ENCODE measurements around the gene SLC17A9. TPM values are rescaled to one million over a fixed set of nuclear protein-coding genes. Genes with fewer than 3 reads are reported as not detected.

SLC17A9 gene
- total RNA-seq, 3 donors from 2014 or later, result 2.2 to 4.9 (median 2.7) TPM

- Histone ChIP-seq H3K27ac (no peak overlapping the region), H3K27me3 (peaks cover 0 to 5% of the 10 kb centered on the region in 2 donors), H3K9me3 (no peaks in the 10 kb centered on the region), H3K36me3 (no peaks in the 10 kb centered on the region), H3K4me3 (no peak overlapping the region), H3K4me1 (no peaks in the 10 kb centered on the region)
- no peak for DNase-seq (ENCODE audit: low spot score in 2 of 2)
- intact Hi-C loops (cut with DNase I; ENCODE audit: low total_unique reads), result no loop called here
- TF ChIP-seq POLR2AphosphoS5 (IDR thresholded peaks at IDR 0.05) (no peak), POLR2A (IDR thresholded peaks at IDR 0.05) (no peak), CTCF (IDR thresholded peaks at IDR 0.05) (no peak)
Measured at GRCh38 chr20:62966212-62967148, 14.0 kb downstream of the SLC17A9 start.

GRCh38 chr20:62967149-62967501, 14.6 kb downstream of the SLC17A9 start:
- TF ChIP-seq POLR2A (IDR thresholded peaks at IDR 0.05) (no peak), CTCF (IDR thresholded peaks at IDR 0.05) (no peak), POLR2AphosphoS5 (IDR thresholded peaks at IDR 0.05) (no peak)
- H3K36me3 ChIP-seq, result no peaks in the 10 kb centered on the region
- no peak overlapping the region for H3K4me3 ChIP-seq
- no peak overlapping the region for H3K27ac ChIP-seq
- no peaks in the 10 kb centered on the region for H3K9me3 ChIP-seq
- peaks cover 0 to 5% of the 10 kb centered on the region in 2 donors for H3K27me3 ChIP-seq
- no peak for DNase-seq (ENCODE audit: low spot score in 2 of 2)
- intact Hi-C loops (cut with DNase I; ENCODE audit: low total_unique reads), result no loop called here
- no peaks in the 10 kb centered on the region for H3K4me1 ChIP-seq

- H3K27me3 ChIP-seq, result peaks cover 0 to 9% of the 10 kb centered on the region in 2 donors
- H3K9me3 ChIP-seq, result no peaks in the 10 kb centered on the region
- no peak overlapping the region for H3K27ac ChIP-seq
- DNase-seq (ENCODE audit: low spot score in 2 of 2), result no peak
- intact Hi-C loops (cut with DNase I; ENCODE audit: low total_unique reads), result no loop called here
- no peaks in the 10 kb centered on the region for H3K36me3 ChIP-seq
- no peak for TF ChIP-seq CTCF (IDR thresholded peaks at IDR 0.05)
- no peak for TF ChIP-seq POLR2A (IDR thresholded peaks at IDR 0.05)
- no peak for TF ChIP-seq POLR2AphosphoS5 (IDR thresholded peaks at IDR 0.05)
- no peak overlapping the region for H3K4me3 ChIP-seq
- H3K4me1 ChIP-seq, result peaks cover 0 to 3% of the 10 kb centered on the region in 2 donors
Measured at GRCh38 chr20:62967628-62968351, 15.3 kb downstream of the SLC17A9 start.

GRCh38 chr20:62968378-62969178, 16.1 kb downstream of the SLC17A9 start:
- Histone ChIP-seq H3K36me3 (no peaks in the 10 kb centered on the region), H3K9me3 (no peaks in the 10 kb centered on the region), H3K27ac (no peak overlapping the region), H3K27me3 (peaks cover 0 to 16% of the 10 kb centered on the region in 2 donors), H3K4me3 (no peak overlapping the region), H3K4me1 (peaks cover 0 to 4% of the 10 kb centered on the region in 2 donors)
- no peak for TF ChIP-seq POLR2A (IDR thresholded peaks at IDR 0.05)
- no peak for TF ChIP-seq POLR2AphosphoS5 (IDR thresholded peaks at IDR 0.05)
- DNase-seq (ENCODE audit: low spot score in 2 of 2), result no peak
- intact Hi-C loops (cut with DNase I; ENCODE audit: low total_unique reads), result no loop called here

- no peaks in the 10 kb centered on the region for H3K36me3 ChIP-seq
- H3K27me3 ChIP-seq, result peaks cover 0 to 21% of the 10 kb centered on the region in 2 donors
- peaks cover 0 to 4% of the 10 kb centered on the region in 2 donors for H3K4me1 ChIP-seq
- intact Hi-C loops (cut with DNase I; ENCODE audit: low total_unique reads), result no loop called here
- no peak overlapping the region for H3K27ac ChIP-seq
- DNase-seq (ENCODE audit: low spot score in 2 of 2), result no peak
- TF ChIP-seq CTCF (IDR thresholded peaks at IDR 0.05) (no peak), POLR2A (IDR thresholded peaks at IDR 0.05) (no peak), POLR2AphosphoS5 (IDR thresholded peaks at IDR 0.05) (no peak)
- H3K9me3 ChIP-seq, result no peaks in the 10 kb centered on the region
- no peak overlapping the region for H3K4me3 ChIP-seq
Measured at GRCh38 chr20:62969179-62969760, 16.8 kb downstream of the SLC17A9 start.
